HepG2 (cell line): ENCODE data around the gene LGALS7B. TPM values are rescaled to one million over a fixed set of nuclear protein-coding genes. Genes with fewer than 3 reads are reported as not detected.

Experiments used
- BRCA1 ChIP-seq: sonication (generic); formaldehyde crosslinking; IDR thresholded peaks from 2 replicates; pipeline ENCODE4 v1.4.0; 2020; ENCODE audit warnings: missing genetic modification reagents
- DNMT3B ChIP-seq: conservative IDR thresholded peaks from 2 replicates; pipeline ENCODE4 v1.6.1; 2016; ENCODE audit warnings: missing biosample characterization, control low read depth
- FLYWCH1 ChIP-seq: sonication (generic); formaldehyde crosslinking; IDR thresholded peaks from 2 replicates; pipeline ENCODE4 v1.8.1; 2023; ENCODE audit warnings: mild to moderate bottlenecking, missing genetic modification reagents
- HOXA7 ChIP-seq: sonication (generic); formaldehyde crosslinking; IDR thresholded peaks from 2 replicates; pipeline ENCODE4 v1.8.1; 2022; ENCODE audit warnings: mild to moderate bottlenecking, missing genetic modification reagents, moderate library complexity
- JARID2 ChIP-seq: sonication (generic); formaldehyde crosslinking; IDR thresholded peaks from 2 replicates; pipeline ENCODE4 v1.8.1; 2023; ENCODE audit warnings: missing genetic modification reagents, inconsistent platforms; ENCODE audit not compliant: insufficient replicate concordance
- TAF15 ChIP-seq: fragments of 200-400 bp; formaldehyde crosslinking; IDR thresholded peaks from one replicate; pipeline ENCODE4 v1.6.1; 2018; ENCODE audit warnings: mild to moderate bottlenecking, low read depth, low read length; ENCODE audit not compliant: poor library complexity, severe bottlenecking
- YY1 ChIP-seq: IDR thresholded peaks from 2 replicates; pipeline ENCODE4 v1.6.1; 2011; ENCODE audit warnings: low read length, low read depth, moderate library complexity, mild to moderate bottlenecking; ENCODE audit not compliant: insufficient read depth, insufficient replicate concordance
- ZEB1 ChIP-seq: IDR thresholded peaks from 2 replicates; pipeline ENCODE4 v1.6.1; 2012; ENCODE audit warnings: mild to moderate bottlenecking, low read depth, inconsistent platforms; ENCODE audit not compliant: insufficient replicate concordance
- ZNF12 ChIP-seq: sonication (generic); formaldehyde crosslinking; IDR thresholded peaks from 2 replicates; pipeline ENCODE4 v1.5.0; 2020; ENCODE audit warnings: missing genetic modification reagents
- polyA plus RNA-seq, 8 experiments: library from polyadenylated mRNA; depleted of rRNA in 3 of 8; stranded (reverse) in 7 of 8; unstranded in 1 of 8; fragments of >200 nt; fragmentation: Illumina TruSeq in 4 of 8; extraction: Trizol in 4 of 8; gene quantifications; 2 replicates each; pipeline versions ENCODE4 v1.2.1 to v1.2.3, GENCODE V29; 2011 to 2016; ENCODE audit warnings: low read depth in 4 of 8, missing spikeins in 1 of 8, mixed read lengths in 1 of 8; ENCODE audit not compliant: insufficient read depth in 1 of 8
- total RNA-seq, 5 experiments: library from RNA; depleted of rRNA; stranded (reverse); fragments of >200 nt; fragmentation: Illumina TruSeq; extraction: Trizol; gene quantifications; 2 replicates each; pipeline ENCODE4 v1.2.3, GENCODE V29; 2016; ENCODE audit warnings: low read depth in 1 of 5
- TF ChIP-seq, protein P1 (sequence below): sonication (generic); formaldehyde crosslinking; IDR thresholded peaks from 2 replicates; pipeline ENCODE4 v1.4.0; 2020; ENCODE audit warnings: mild to moderate bottlenecking, missing genetic modification reagents, borderline replicate concordance
- TF ChIP-seq, protein P2 (sequence below): sonication (generic); formaldehyde crosslinking; IDR thresholded peaks from 2 replicates; pipeline ENCODE4 v1.4.0; 2020; ENCODE audit warnings: missing genetic modification reagents, borderline replicate concordance
- TF ChIP-seq, protein P3 (sequence below): sonication (generic); formaldehyde crosslinking; IDR thresholded peaks from 2 replicates; pipeline ENCODE4 v1.4.0; 2020; ENCODE audit warnings: missing genetic modification reagents, borderline replicate concordance
- TF ChIP-seq, protein P4 (sequence below): IDR thresholded peaks from 2 replicates; pipeline ENCODE4 v1.6.1; 2016; ENCODE audit warnings: mild to moderate bottlenecking

LGALS7B gene
- total and polyA plus RNA-seq, 2 of the 13 experiments (the other 11 are each of a cell fraction or from before 2014, with no cell fraction given) = 1.7 to 2.1 TPM

DNA sequence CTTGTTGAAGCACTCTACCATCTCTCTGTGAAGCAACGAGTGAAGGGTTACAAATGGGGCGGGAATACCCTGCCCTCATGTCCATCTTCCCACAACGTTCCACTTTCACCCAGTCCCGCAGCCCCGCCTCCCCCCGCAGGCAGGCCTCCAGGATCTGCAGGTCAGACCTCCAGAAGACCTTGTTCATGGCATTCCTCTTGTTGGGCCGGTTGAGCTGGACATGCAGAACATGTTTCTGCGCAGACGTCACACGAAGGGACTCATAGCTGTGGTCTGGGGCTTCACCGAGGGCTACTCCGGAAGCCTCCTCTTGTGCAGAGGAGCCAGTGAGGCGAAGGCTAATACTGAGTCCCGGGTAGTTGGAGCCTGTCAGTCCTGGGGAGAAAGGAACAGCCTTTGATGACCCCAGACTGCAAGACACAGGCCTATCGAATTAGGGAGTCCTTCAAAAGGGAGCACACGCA lies 42.2 kb downstream of the LGALS7B start (continued):
- TF ChIP-seq, protein P1, sequence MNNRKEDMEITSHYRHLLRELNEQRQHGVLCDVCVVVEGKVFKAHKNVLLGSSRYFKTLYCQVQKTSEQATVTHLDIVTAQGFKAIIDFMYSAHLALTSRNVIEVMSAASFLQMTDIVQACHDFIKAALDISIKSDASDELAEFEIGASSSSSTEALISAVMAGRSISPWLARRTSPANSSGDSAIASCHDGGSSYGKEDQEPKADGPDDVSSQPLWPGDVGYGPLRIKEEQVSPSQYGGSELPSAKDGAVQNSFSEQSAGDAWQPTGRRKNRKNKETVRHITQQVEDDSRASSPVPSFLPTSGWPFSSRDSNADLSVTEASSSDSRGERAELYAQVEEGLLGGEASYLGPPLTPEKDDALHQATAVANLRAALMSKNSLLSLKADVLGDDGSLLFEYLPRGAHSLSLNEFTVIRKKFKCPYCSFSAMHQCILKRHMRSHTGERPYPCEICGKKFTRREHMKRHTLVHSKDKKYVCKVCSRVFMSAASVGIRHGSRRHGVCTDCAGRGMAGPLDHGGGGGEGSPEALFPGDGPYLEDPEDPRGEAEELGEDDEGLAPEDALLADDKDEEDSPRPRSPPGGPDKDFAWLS (CRISPR knock-in tag) = no peak
- TF ChIP-seq BRCA1 (0 out of 2 replicates have a peak, but pooled peaks have one; percentile 24), DNMT3B (CRISPR knock-in tag) (no peak), ZEB1 (no peak), ZNF12 (CRISPR knock-in tag) (peak; percentile 32; the same call in 1 of the 2 replicates), FLYWCH1 (CRISPR knock-in tag) (no peak), JARID2 (CRISPR knock-in tag) (no peak), YY1 (no peak), HOXA7 (CRISPR knock-in tag) (no peak), TAF15 (no peak)
- TF ChIP-seq, protein P2, sequence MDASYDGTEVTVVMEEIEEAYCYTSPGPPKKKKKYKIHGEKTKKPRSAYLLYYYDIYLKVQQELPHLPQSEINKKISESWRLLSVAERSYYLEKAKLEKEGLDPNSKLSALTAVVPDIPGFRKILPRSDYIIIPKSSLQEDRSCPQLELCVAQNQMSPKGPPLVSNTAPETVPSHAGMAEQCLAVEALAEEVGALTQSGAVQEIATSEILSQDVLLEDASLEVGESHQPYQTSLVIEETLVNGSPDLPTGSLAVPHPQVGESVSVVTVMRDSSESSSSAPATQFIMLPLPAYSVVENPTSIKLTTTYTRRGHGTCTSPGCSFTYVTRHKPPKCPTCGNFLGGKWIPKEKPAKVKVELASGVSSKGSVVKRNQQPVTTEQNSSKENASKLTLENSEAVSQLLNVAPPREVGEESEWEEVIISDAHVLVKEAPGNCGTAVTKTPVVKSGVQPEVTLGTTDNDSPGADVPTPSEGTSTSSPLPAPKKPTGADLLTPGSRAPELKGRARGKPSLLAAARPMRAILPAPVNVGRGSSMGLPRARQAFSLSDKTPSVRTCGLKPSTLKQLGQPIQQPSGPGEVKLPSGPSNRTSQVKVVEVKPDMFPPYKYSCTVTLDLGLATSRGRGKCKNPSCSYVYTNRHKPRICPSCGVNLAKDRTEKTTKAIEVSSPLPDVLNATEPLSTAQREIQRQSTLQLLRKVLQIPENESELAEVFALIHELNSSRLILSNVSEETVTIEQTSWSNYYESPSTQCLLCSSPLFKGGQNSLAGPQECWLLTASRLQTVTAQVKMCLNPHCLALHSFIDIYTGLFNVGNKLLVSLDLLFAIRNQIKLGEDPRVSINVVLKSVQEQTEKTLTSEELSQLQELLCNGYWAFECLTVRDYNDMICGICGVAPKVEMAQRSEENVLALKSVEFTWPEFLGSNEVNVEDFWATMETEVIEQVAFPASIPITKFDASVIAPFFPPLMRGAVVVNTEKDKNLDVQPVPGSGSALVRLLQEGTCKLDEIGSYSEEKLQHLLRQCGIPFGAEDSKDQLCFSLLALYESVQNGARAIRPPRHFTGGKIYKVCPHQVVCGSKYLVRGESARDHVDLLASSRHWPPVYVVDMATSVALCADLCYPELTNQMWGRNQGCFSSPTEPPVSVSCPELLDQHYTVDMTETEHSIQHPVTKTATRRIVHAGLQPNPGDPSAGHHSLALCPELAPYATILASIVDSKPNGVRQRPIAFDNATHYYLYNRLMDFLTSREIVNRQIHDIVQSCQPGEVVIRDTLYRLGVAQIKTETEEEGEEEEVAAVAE (CRISPR knock-in tag) = no peak
- TF ChIP-seq, protein P3, sequence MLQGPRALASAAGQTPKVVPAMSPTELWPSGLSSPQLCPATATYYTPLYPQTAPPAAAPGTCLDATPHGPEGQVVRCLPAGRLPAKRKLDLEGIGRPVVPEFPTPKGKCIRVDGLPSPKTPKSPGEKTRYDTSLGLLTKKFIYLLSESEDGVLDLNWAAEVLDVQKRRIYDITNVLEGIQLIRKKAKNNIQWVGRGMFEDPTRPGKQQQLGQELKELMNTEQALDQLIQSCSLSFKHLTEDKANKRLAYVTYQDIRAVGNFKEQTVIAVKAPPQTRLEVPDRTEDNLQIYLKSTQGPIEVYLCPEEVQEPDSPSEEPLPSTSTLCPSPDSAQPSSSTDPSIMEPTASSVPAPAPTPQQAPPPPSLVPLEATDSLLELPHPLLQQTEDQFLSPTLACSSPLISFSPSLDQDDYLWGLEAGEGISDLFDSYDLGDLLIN (CRISPR knock-in tag) = no peak
- TF ChIP-seq, protein P4, sequence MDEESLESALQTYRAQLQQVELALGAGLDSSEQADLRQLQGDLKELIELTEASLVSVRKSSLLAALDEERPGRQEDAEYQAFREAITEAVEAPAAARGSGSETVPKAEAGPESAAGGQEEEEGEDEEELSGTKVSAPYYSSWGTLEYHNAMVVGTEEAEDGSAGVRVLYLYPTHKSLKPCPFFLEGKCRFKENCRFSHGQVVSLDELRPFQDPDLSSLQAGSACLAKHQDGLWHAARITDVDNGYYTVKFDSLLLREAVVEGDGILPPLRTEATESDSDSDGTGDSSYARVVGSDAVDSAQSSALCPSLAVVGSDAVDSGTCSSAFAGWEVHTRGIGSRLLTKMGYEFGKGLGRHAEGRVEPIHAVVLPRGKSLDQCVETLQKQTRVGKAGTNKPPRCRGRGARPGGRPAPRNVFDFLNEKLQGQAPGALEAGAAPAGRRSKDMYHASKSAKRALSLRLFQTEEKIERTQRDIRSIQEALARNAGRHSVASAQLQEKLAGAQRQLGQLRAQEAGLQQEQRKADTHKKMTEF (CRISPR knock-in tag) = no peak
